T-helper 1 cell treated with Interleukin-12 subunit alpha and Interleukin-12 subunit beta and Interleukin-4 antibody, amounts not matched to agents 30 ng/mL and 1 ng/mL, for 36 hours (primary cell): ENCODE results near the gene MSL1. TPM values are rescaled to one million over a fixed set of nuclear protein-coding genes. Genes with fewer than 3 reads are reported as not detected.

Experiments used
- intact Hi-C: fragments of 100-400 bp; cut with micrococcal nuclease; formaldehyde crosslinking; loops from one replicate; pipeline ENCODE4 v1.15.1; 2024
- total RNA-seq: library from RNA; stranded (reverse); gene quantifications from 2 replicates; pipeline ENCODE4 v1.2.3, GENCODE V29; 2022

Gene MSL1
- total RNA-seq, 1 donor from 2014 or later: 78.7 TPM

DNA sequence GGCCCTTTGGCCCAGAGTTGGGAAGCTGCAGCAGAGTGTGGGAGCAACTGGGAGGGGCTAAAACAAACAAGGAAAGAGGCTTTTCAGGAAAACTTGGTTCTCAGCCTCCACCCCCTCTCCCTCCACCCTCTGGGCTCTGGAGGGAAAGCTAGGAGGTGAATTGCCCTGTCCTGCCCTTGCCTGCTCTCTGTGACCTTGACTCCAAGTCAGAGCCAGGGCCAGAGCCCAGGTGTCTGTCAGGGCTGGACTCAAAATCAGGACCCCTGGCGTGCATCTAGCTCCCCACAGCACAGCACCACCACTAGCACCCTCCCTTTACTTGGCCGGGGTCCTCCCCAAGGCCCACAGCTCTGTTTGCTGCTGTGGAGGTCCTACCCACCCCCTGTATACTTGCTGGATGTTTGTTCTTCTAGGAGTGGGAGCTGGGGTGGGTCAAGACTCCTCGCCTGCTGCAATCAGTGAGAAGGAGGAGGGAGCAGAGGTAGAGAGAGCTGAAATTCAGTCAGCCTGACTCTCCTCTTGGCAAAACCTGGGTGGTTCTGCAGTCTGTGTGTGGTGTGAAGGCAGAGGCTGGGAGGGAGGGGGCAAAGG, 18.6 kb upstream of the MSL1 start:
- intact Hi-C loops: no loop called here

- intact Hi-C loops: no loop called here
These were observed 18.1 kb upstream of the MSL1 start for GRCh38 chr17:40103688-40104087.

DNA sequence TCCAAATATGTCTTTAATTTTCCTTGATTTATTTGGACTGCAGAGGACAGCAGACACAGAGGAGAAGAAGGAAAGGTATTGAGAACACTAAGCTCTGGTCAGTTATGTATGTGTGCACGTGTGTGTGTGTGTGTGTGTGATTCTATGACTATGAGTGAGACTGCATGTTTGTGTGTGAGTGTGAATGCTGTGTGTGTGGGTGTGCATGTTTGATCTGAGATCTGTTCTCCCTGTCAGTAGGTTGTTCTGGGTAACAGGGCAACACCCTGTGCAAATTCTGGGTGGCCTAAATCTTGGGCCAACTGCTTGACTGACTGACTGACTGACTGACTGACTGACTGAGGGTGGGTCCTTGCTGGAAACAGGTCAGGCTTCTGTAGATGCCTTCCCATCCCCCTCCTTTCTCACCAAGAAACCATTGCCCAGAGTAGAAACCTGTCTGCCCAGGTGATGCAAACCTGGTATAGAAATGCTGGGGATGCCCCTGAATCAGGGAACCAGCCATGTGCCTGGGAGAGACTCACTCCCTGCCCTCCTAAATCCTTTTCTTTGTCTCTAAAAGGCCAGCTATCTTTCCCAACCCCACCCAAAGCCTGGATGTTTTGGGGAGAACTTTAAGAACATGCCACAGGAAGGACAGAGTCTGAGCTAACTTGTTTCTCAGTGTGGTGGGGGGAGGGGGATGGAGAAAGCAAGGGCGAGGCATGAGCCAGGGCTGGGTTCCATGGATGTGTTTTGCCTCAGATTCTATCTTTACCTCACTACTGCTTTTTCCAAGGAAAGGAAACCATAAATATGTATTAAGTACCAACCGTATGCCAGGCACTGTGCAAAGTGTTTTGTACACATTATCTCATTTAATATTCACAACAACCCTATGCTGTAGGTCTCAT, 16.9 kb upstream of the MSL1 start:
- intact Hi-C loops: no loop called here

- intact Hi-C loops: no loop called here
These were observed 15.7 kb upstream of the MSL1 start for GRCh38 chr17:40105861-40106759.

DNA sequence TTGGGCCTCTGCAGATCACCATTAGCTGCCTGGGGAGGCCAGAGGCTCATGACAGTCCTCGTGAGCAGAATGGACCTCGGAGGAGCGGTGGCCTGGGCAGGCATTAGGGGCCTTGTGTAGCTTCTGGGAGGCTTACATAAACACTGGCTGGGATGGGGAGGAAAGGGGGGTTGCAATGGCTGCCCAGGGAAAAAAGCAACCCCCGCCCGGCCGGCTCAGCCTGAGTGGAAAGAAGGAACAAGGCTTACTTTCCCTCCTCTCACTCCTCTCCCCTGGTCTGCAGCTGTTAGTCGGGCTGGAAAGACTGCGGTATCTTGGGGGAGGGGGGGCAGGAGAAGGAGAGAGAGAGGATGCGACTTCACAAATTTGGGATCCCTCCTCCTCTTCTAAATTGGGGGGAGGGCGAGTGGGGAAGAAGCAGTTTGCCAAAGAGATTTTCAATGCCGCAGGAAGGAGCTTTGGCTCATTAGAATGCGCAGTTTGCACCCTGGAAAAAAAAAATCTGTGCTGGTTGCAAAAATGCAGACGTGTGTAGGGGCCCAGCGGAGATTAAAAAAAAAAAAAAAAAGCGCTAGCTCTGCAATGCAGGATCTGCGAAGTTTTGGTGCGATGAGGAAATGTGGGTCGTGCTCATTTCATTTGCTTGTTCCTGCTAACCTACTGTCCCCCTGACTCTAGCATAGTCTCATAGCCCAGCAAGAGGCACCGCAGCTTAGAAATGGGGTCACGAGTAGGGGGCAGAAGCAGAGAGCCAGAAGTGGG, 14.8 kb upstream of the MSL1 start:
- intact Hi-C loops: no loop called here

DNA sequence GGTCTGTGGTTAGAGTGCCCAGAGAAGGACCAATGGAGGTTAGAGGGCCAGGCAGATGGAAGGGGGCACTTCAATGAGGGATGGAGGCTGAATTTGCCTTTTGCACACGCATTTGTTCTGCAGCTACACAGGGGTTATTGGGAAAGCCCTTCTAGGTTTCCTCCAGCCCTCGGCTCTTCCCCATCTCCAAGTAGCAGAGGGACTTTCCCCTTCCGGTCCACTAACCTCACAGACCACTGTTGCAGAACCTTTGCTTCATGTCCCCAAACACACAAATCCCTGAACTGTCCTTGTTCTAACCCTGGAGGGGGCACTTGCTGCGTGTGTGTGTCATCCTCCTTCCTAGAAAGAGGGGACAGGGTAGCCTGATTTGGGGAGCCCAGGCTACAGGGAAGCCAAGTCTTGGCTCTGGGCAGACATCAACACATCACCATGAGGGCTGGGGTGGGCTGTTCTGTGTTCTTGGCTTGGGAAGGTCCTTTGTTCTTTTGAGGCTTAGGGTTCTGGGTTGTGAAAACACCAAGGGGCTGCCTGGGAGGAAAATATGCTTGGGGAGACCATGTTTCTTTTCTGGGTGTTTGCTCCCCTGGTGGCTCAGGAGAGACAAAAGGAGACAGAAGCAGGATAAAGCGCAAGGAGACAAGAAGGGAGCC, 14.1 kb upstream of the MSL1 start:
- intact Hi-C loops: loop anchor here (1.0 kb wide), 2 partner anchors 7 to 11 kb away; partner anchors contain the start of gene NR1D1

DNA sequence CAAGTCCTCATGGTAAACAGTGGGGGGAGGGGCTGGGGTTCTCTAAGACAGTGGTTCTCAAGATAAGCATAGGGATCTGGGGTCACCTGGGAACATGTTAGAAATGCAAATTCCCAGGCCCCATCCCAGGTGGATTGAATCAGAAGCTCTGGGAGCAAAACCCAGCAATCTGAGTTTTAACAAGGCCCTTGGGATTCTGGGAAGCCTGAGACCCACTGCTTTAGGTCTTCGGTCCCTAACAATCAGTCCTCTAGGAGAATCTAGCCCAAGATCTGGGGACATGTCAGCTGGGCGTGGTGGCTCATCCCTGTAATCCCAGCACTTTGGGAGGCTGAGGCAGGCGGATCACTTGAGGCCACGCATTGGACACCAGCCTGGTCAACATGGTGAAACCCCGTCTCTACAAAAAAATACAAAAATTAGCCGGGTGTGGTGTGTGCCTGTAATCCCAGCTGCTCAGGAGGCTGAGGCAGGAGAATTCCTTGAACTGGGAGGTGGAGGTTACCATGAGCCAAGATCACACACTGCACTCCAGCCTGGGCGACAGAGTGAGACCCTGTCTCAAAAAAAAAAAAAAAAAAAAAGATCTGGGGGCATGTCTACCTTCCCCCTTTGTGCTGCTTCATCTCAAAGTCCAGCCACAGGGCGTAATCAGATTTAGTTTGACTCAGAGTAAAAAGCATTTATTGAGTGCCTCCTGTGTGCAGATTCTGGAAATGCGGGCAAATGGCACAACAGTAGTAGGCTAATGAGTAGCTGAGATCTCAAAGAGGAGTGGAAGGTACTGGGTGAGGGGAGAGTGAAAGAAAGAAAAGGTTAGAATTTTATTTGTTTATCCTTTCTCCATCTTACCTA, 12.6 kb upstream of the MSL1 start:
- intact Hi-C loops: loop anchor here (1.0 kb wide), 2 partner anchors 9 to 13 kb away; partner anchors contain the start of gene NR1D1

DNA sequence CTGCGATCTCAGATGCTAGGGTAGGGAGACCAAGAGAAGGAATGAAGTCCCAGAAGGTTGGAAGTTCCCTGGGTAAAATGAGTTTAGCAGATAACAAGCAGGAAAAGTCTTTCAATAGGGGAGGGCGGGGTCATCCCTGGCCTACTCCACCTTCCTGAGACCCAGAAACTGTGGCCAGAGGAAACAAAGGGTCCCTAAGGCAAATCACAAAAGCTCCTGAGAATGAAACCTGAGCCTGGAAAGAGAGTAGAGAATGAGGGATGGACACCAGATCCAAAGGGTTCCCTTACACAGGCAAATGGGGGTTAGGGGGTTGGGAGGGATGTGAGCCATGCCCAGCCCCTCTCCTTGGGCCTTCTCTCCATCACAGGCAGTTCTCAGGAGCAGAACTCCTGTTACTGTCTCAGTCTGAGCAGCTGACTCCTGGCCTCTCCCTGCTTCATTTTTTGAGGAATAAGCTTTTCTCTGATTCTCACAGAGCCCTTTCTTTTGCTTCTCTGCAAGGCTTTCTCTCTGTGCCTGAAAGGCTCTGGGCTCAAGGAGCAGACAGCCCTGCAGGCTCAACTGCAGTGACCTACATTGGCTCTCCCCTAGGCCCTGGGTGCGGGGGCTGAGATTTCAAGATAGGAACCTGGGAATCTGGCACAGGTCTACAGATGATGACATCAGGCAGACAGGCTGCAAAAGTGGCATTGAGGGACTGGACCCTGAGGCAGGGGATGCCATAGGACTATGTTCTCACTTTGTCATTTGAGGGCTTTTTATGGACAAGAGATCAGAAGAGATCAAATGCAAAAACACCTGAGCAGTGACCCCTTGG, 11.5 kb upstream of the MSL1 start:
- intact Hi-C loops: loop anchor here (2.0 kb wide), 1 partner anchor 47 kb away; the partner anchor contains the start of gene THRA

GRCh38 chr17:40111221-40112128, 10.3 kb upstream of the MSL1 start:
- intact Hi-C loops: loop anchor here (2.0 kb wide), 2 partner anchors 49 to 65 kb away; partner anchors contain the start of genes RAPGEFL1 and THRA

DNA sequence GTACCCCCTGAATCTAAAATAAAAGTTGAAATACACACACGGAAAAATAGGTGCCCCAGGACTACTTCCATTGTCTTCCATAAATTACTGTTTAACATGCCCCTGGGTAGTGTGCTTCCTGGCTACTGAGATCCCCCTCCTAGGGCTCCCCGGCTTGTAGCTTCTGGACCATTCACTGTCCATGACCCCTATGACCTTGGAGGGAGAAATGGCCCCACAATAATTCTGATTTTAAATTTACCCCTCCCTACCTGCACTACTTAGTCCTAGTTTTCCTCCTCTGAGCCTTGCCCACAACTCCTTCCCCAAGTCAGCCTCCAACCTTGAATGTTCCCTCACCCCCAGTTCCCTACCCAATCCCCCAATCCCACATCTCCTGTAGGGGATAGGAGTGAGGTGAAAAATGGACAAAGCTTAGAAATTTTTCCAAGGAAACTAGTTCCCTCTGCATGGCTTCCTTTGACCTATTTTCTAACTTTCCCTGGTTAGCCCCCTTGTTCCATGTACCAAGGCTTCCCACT, 9.5 kb upstream of the MSL1 start:
- intact Hi-C loops: loop anchor here (2.0 kb wide), 1 partner anchor 65 kb away; the partner anchor contains the start of gene RAPGEFL1

- intact Hi-C loops: loop anchor here (1.0 to 2.0 kb wide), 12 partner anchors 9 to 175 kb away; partner anchors contain the start of genes CASC3, CDC6, MED24 and MSL1
These were observed 9.1 kb upstream of the MSL1 start for GRCh38 chr17:40112718-40113109.

DNA sequence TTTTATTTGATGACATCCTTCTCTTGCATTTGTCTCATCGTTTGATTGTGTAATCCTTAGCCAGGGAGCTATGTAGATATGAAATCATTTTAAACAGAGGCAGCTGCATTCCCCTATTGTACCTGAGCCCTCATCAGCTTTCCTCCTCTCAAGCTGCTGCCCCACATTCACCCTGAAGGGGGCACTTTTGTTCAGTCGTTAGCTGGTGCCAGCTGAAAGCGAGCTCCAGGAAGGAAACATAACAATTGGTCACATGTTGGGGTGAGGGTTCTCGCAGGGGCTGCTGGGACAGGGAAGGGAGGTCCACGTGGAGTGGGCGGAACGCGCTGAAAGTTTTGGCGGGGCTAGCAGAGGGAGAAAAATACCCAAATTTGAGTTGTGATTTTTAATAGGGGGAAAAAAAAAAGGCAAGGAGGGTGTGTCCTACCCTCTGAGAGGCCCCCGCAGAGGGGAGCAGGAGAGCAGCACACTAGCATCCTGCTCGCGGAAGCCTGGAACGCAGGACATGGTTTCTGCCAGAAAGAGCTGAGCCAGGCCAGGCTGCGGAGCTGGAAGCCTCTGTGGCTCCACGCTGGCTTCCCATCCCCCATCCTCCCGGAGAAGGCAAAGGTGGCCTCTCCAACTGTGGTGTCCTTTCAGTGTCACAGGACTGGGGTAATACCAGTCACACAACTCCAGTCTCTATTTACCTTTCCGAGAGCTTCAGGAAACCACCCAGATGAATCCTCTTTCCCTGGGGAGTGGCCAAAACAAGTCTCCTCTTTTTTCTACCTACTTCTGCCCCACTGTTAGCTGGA, 8.5 kb upstream of the MSL1 start:
- intact Hi-C loops: loop anchor here (1.0 to 2.0 kb wide), 12 partner anchors 8 to 174 kb away; partner anchors contain the start of genes CASC3, CDC6, MED24 and MSL1

DNA sequence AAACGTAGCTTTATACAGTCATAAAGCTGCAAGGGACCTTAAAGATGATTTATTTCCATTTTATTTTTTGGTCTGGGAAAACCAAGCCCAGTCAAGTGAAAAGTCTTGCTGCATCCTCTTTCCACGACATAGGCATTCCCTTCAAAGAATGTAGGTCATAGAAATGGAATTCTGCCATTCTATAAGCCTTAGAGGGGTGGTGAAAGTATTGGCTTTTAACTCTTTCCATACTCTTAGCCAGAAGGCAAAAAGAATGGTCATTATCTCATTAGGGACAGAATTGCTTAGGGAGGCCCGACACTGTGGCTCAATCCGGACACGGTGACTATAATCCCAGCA, 7.9 kb upstream of the MSL1 start:
- intact Hi-C loops: loop anchor here (1.0 to 2.0 kb wide), 12 partner anchors 7 to 173 kb away; partner anchors contain the start of genes CASC3, CDC6, MED24 and MSL1

- intact Hi-C loops: no loop called here
These were observed 6.7 kb upstream of the MSL1 start for GRCh38 chr17:40115101-40115436.

DNA sequence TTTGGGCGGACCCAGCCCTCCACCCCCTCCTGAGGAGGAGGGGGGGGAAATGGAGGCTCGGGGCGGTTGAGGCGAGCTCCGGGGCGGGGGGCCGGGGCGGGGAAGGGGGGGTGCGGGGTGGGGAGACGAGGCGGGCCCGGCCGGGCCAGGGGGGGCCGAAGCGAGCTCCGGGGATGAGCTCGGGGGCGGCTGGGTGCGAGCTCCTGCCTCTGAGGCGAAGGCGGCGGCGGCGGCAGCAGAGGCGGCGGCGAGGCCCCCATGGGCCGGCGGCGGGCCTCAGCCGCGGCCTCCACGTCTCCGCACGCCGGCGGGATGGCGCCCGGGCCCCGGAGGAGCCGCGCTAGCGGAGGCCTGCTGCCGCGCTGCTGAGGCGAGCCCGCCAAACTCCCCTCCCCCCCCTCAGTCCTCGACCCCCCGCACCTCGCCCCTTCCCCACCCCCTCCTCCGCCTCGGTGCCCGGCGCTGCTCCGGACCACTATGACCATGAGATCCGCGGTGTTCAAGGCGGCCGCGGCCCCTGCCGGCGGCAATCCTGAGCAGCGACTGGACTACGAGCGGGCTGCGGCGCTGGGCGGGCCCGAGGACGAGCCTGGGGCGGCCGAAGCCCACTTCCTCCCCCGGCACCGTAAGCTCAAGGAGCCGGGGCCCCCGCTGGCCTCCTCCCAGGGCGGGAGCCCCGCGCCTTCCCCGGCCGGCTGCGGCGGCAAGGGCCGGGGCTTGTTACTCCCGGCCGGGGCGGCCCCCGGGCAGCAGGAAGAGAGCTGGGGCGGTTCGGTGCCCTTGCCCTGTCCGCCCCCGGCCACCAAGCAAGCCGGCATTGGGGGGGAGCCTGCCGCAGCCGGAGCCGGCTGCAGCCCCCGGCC, 596 bp downstream of the MSL1 start:
- intact Hi-C loops: loop anchor here (5.0 kb wide), 1 partner anchor 195 kb away; no protein-coding TSS in a partner anchor
